ENCODE measurements around the gene ARRDC2.

DNA sequence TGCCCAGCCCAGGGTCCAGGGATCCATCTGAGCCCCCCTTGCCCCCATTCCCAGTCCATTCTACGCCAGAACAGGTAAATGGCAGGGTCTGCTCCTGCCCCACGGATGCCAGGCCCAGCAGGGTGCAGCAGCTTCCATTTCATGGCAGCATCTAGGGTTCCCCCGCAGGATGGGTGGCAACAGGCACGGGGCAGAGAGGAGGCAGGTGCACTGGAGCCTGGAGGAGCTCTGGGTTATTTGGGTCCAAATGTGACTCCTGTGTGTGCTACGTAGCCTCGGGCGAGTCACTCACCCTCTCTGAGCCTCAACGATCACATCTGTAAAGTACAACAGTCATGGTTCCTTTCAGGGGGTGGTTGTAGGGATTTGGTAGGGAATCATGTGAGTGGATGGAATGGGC, 51.3 kb downstream of the ARRDC2 start:
- TF ChIP-seq, protein P1, sequence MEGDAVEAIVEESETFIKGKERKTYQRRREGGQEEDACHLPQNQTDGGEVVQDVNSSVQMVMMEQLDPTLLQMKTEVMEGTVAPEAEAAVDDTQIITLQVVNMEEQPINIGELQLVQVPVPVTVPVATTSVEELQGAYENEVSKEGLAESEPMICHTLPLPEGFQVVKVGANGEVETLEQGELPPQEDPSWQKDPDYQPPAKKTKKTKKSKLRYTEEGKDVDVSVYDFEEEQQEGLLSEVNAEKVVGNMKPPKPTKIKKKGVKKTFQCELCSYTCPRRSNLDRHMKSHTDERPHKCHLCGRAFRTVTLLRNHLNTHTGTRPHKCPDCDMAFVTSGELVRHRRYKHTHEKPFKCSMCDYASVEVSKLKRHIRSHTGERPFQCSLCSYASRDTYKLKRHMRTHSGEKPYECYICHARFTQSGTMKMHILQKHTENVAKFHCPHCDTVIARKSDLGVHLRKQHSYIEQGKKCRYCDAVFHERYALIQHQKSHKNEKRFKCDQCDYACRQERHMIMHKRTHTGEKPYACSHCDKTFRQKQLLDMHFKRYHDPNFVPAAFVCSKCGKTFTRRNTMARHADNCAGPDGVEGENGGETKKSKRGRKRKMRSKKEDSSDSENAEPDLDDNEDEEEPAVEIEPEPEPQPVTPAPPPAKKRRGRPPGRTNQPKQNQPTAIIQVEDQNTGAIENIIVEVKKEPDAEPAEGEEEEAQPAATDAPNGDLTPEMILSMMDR (IDR thresholded peaks at IDR 0.05; ENCODE audit: low read depth, low read length), result no peak
- TF ChIP-seq, protein P2, sequence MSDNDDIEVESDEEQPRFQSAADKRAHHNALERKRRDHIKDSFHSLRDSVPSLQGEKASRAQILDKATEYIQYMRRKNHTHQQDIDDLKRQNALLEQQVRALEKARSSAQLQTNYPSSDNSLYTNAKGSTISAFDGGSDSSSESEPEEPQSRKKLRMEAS (IDR thresholded peaks at IDR 0.05; ENCODE audit: low read depth, low read length), result no peak
- TF ChIP-seq POLR2A (IDR thresholded peaks at IDR 0.05; ENCODE audit: extremely low read depth, insufficient read length), result no peak
- no peak for TF ChIP-seq MYC (IDR thresholded peaks at IDR 0.05; ENCODE audit: low read depth, low read length)

All from NB4 (cell line).